Natural killer cell (primary cell): Measurements from ENCODE around the gene SLC6A13. TPM values are rescaled to one million over a fixed set of nuclear protein-coding genes. Genes with fewer than 3 reads are reported as not detected.
"Not testable (repeated sequence)": the region's sequence is repeated elsewhere in the genome, so short reads cannot be mapped to it uniquely, and the experiment has no call there.

ENCODE experiments used
- ATAC-seq, 3 donors: fragments of 150-1000 bp in 2 of 3; fragments of 200-7000 bp in 1 of 3; cut with Tn5 transposase; 1 replicate in 1 of 3; 2 replicates in 2 of 3; pipeline ENCODE4 v1.10.0; 2021; ENCODE audit warnings: mild to moderate bottlenecking in 2 of 3, moderate library complexity in 2 of 3
- DNase-seq, 2 donors: peaks; one replicate each; pipeline versions ENCODE4 v3.0.0 to v3.0.0-alpha.2; 2013 to 2021; ENCODE audit warnings: mixed read lengths in 1 of 2
- H3K27ac ChIP-seq: one replicate; pipeline ENCODE4 v1.5.1; 2013; ENCODE audit warnings: mild to moderate bottlenecking, low read length
- H3K27me3 ChIP-seq: one replicate; pipeline ENCODE4 v1.6.1; 2013; ENCODE audit warnings: low read length; ENCODE audit not compliant: control insufficient read depth, insufficient read depth
- H3K36me3 ChIP-seq: one replicate; pipeline ENCODE4 v1.6.1; 2013; ENCODE audit warnings: low read length; ENCODE audit not compliant: control insufficient read depth, insufficient read depth
- H3K4me1 ChIP-seq: one replicate; pipeline ENCODE4 v1.6.1; 2013; ENCODE audit warnings: low read length; ENCODE audit not compliant: control insufficient read depth, insufficient read depth
- H3K4me3 ChIP-seq: one replicate; pipeline ENCODE4 v1.5.1; 2013; ENCODE audit warnings: low read length
- H3K9me3 ChIP-seq: one replicate; pipeline ENCODE4 v1.6.1; 2013; ENCODE audit warnings: low read length; ENCODE audit not compliant: control insufficient read depth, insufficient read depth
- H3K27ac Mint-ChIP-seq, 2 donors: one replicate each; pipeline ENCODE4 v1.8.0; 2022; ENCODE audit warnings: mild to moderate bottlenecking in 2 of 2, mixed read lengths in 2 of 2, moderate library complexity in 1 of 2
- H3K27me3 Mint-ChIP-seq, 2 donors: one replicate each; pipeline ENCODE4 v1.8.0; 2022; ENCODE audit warnings: low read depth in 2 of 2, mixed read lengths in 2 of 2
- H3K36me3 Mint-ChIP-seq: one replicate; pipeline ENCODE4 v1.8.0; 2022; ENCODE audit warnings: mixed read lengths
- H3K4me1 Mint-ChIP-seq, 2 donors: one replicate each; pipeline ENCODE4 v1.8.0; 2022; ENCODE audit warnings: mixed read lengths in 2 of 2
- H3K4me3 Mint-ChIP-seq: one replicate; pipeline ENCODE4 v1.8.0; 2022; ENCODE audit warnings: mild to moderate bottlenecking, moderate library complexity, mixed read lengths
- H3K9me3 Mint-ChIP-seq, 2 donors: one replicate each; pipeline ENCODE4 v1.8.0; 2022; ENCODE audit warnings: mixed read lengths in 2 of 2
- CTCF ChIP-seq: fragments of 200-600 bp; IDR thresholded peaks from one replicate; pipeline ENCODE4 v1.8.0; 2022; ENCODE audit warnings: antibody characterized with exemption
- WGBS: methylation state at CpG from one replicate; pipeline ENCODE4 v1.1.7; 2013; ENCODE audit warnings: missing lambda C conversion rate; ENCODE audit not compliant: insufficient coverage; 5-methylcytosine and 5-hydroxymethylcytosine counted together
- intact Hi-C: fragments of 100-400 bp; cut with micrococcal nuclease; formaldehyde crosslinking; loops from one replicate; pipeline ENCODE4 v1.14.2; 2022
- total RNA-seq, 4 donors: library from RNA; stranded (reverse); fragments of 120-200 nt in 1 of 4; gene quantifications; one replicate each; pipeline versions ENCODE4 v1.2.3 to v1.2.4, GENCODE V29; 2013 to 2022

SLC6A13 gene
- total RNA-seq, 3 donors from 2014 or later (not counting 1 experiment from before 2014, with no cell fraction given): 0.79 to 2.2 TPM; not detected in 1

GRCh38 chr12:218728-219590 lies 43.7 kb downstream of the SLC6A13 start:
- Mint-ChIP-seq H3K36me3 (no peaks in the 10 kb centered on the region), H3K4me3 (no peak overlapping the region), H3K27ac (no peak overlapping the region), H3K9me3 (no peaks in the 10 kb centered on the region), H3K27me3 (peaks cover 6 to 9% of the 10 kb centered on the region in 2 donors), H3K4me1 (peaks cover 0 to 7% of the 10 kb centered on the region in 2 donors)
- peaks cover 6% of the 10 kb centered on the region for H3K4me1 ChIP-seq
- WGBS: 89% methylated on average over 30 of the region's 30 CpGs
- intact Hi-C loops: no loop called here
- ATAC-seq: no peak
- DNase-seq: no peak
- H3K36me3 ChIP-seq: no peaks in the 10 kb centered on the region
- no peak overlapping the region for H3K4me3 ChIP-seq
- no peak for TF ChIP-seq CTCF
- no peaks in the 10 kb centered on the region for H3K9me3 ChIP-seq
- H3K27me3 ChIP-seq: no peaks in the 10 kb centered on the region
- no peak overlapping the region for H3K27ac ChIP-seq

- Histone ChIP-seq H3K36me3 (no peaks in the 10 kb centered on the region), H3K27me3 (no peaks in the 10 kb centered on the region), H3K4me1 (peaks cover 6% of the 10 kb centered on the region), H3K27ac (no peak overlapping the region), H3K4me3 (no peak overlapping the region), H3K9me3 (no peaks in the 10 kb centered on the region)
- no peak overlapping the region for H3K27ac Mint-ChIP-seq
- H3K4me3 Mint-ChIP-seq: no peak overlapping the region
- H3K27me3 Mint-ChIP-seq: peaks cover 13 to 16% of the 10 kb centered on the region in 2 donors
- H3K36me3 Mint-ChIP-seq: no peaks in the 10 kb centered on the region
- intact Hi-C loops: no loop called here
- WGBS: 90% methylated on average over 5 of the region's 5 CpGs
- ATAC-seq (no peak), DNase-seq (no peak)
- no peaks in the 10 kb centered on the region for H3K9me3 Mint-ChIP-seq
- peaks cover 0 to 9% of the 10 kb centered on the region in 2 donors for H3K4me1 Mint-ChIP-seq
- no peak for TF ChIP-seq CTCF
Observed at GRCh38 chr12:218221-218620, 44.4 kb downstream of the SLC6A13 start.

GRCh38 chr12:217029-217428 lies 45.6 kb downstream of the SLC6A13 start:
- ATAC-seq, DNase-seq, H3K27me3 ChIP-seq, H3K9me3 Mint-ChIP-seq, intact Hi-C loops, H3K36me3 Mint-ChIP-seq, H3K4me3 ChIP-seq, H3K9me3 ChIP-seq, H3K27ac ChIP-seq, H3K36me3 ChIP-seq, H3K27ac Mint-ChIP-seq, H3K4me3 Mint-ChIP-seq: not testable (repeated sequence)
- WGBS: 84% methylated on average over 6 of the region's 6 CpGs
- Mint-ChIP-seq H3K27me3 (peaks cover 17 to 18% of the 10 kb centered on the region in 2 donors), H3K4me1 (peaks cover 2 to 15% of the 10 kb centered on the region in 2 donors)
- peaks cover 13% of the 10 kb centered on the region for H3K4me1 ChIP-seq

GRCh38 chr12:215116-215515 lies 47.5 kb downstream of the SLC6A13 start:
- no peak for DNase-seq
- H3K4me1 Mint-ChIP-seq: peaks cover 5 to 16% of the 10 kb centered on the region in 2 donors
- no peaks in the 10 kb centered on the region for H3K36me3 Mint-ChIP-seq
- Histone ChIP-seq H3K27me3 (no peaks in the 10 kb centered on the region), H3K4me1 (peaks cover 13% of the 10 kb centered on the region), H3K9me3 (no peaks in the 10 kb centered on the region), H3K4me3 (no peak overlapping the region), H3K36me3 (no peaks in the 10 kb centered on the region), H3K27ac (no peak overlapping the region)
- no peaks in the 10 kb centered on the region for H3K9me3 Mint-ChIP-seq
- H3K27me3 Mint-ChIP-seq: peaks cover 19 to 30% of the 10 kb centered on the region in 2 donors
- 85% methylated on average over 6 of the region's 6 CpGs for WGBS
- intact Hi-C loops: no loop called here
- H3K4me3 Mint-ChIP-seq: no peak overlapping the region
- TF ChIP-seq CTCF: no peak
- no peak for ATAC-seq
- H3K27ac Mint-ChIP-seq: no peak overlapping the region
